Progenitor cell of endocrine pancreas (in vitro differentiated cells): ENCODE data around the gene ITIH4. TPM values are rescaled to one million over a fixed set of nuclear protein-coding genes. Genes with fewer than 3 reads are reported as not detected.

ENCODE experiments used
- DNase-seq: peaks from one replicate; pipeline ENCODE4 v3.0.0; 2021; ENCODE audit warnings: low spot score; ENCODE audit not compliant: unreplicated experiment
- H3K27ac Mint-ChIP-seq: 2 replicates; pipeline ENCODE4 v1.8.0; 2021; ENCODE audit warnings: mild to moderate bottlenecking, moderate library complexity, mixed read lengths
- H3K27me3 Mint-ChIP-seq: 2 replicates; pipeline ENCODE4 v1.8.0; 2021; ENCODE audit warnings: mixed read lengths
- H3K36me3 Mint-ChIP-seq: 2 replicates; pipeline ENCODE4 v1.8.0; 2022; ENCODE audit warnings: mixed read lengths; ENCODE audit not compliant: insufficient read depth
- H3K4me1 Mint-ChIP-seq: 2 replicates; pipeline ENCODE4 v1.8.0; 2021; ENCODE audit warnings: low read depth, mixed read lengths
- H3K4me3 Mint-ChIP-seq: 2 replicates; pipeline ENCODE4 v1.8.0; 2021; ENCODE audit warnings: low read depth, mild to moderate bottlenecking, moderate library complexity, mixed read lengths
- H3K9me3 Mint-ChIP-seq: 2 replicates; pipeline ENCODE4 v1.8.0; 2021; ENCODE audit warnings: low read depth, mixed read lengths
- CTCF ChIP-seq: fragments of 200-600 bp; sonication (generic); IDR thresholded peaks from one replicate; pipeline ENCODE4 v1.5.0; 2021; ENCODE audit warnings: antibody characterized with exemption, mild to moderate bottlenecking; ENCODE audit not compliant: unreplicated experiment
- total RNA-seq: library from RNA; stranded (reverse); gene quantifications from 2 replicates; pipeline ENCODE4 v1.2.1, GENCODE V29; 2021

Gene ITIH4
- total RNA-seq, 1 donor from 2014 or later: 9.7 TPM

GRCh38 chr3:52827866-52828376 lies 2.6 kb downstream of the ITIH4 start:
- Mint-ChIP-seq H3K27ac (peak overlapping the region; percentile 52), H3K36me3 (no peaks in the 10 kb centered on the region), H3K4me1 (peaks cover 9% of the 10 kb centered on the region), H3K9me3 (no peaks in the 10 kb centered on the region), H3K4me3 (no peak overlapping the region), H3K27me3 (no peaks in the 10 kb centered on the region)
- peak; percentile 36 for TF ChIP-seq CTCF
- no peak for DNase-seq

- Mint-ChIP-seq H3K36me3 (no peaks in the 10 kb centered on the region), H3K27ac (peak overlapping the region; percentile 52), H3K4me3 (no peak overlapping the region), H3K9me3 (no peaks in the 10 kb centered on the region), H3K27me3 (no peaks in the 10 kb centered on the region), H3K4me1 (peaks cover 9% of the 10 kb centered on the region)
- TF ChIP-seq CTCF: no peak
- DNase-seq: no peak
These were observed 3.0 kb downstream of the ITIH4 start for GRCh38 chr3:52827441-52827840.

- no peak for TF ChIP-seq CTCF
- H3K36me3 Mint-ChIP-seq: no peaks in the 10 kb centered on the region
- H3K27ac Mint-ChIP-seq: no peak overlapping the region
- no peak overlapping the region for H3K4me3 Mint-ChIP-seq
- DNase-seq: no peak
- peaks cover 17% of the 10 kb centered on the region for H3K4me1 Mint-ChIP-seq
- H3K9me3 Mint-ChIP-seq: no peaks in the 10 kb centered on the region
- no peaks in the 10 kb centered on the region for H3K27me3 Mint-ChIP-seq
These were observed 6.4 kb downstream of the ITIH4 start for GRCh38 chr3:52824037-52824436.

GRCh38 chr3:52822363-52822762 lies 8.1 kb downstream of the ITIH4 start:
- Mint-ChIP-seq H3K27ac (no peak overlapping the region), H3K36me3 (no peaks in the 10 kb centered on the region), H3K4me3 (no peak overlapping the region), H3K9me3 (no peaks in the 10 kb centered on the region), H3K4me1 (peaks cover 8% of the 10 kb centered on the region), H3K27me3 (no peaks in the 10 kb centered on the region)
- TF ChIP-seq CTCF: no peak
- DNase-seq: no peak

GRCh38 chr3:52820736-52821135 lies 9.7 kb downstream of the ITIH4 start:
- H3K4me3 Mint-ChIP-seq: no peak overlapping the region
- no peaks in the 10 kb centered on the region for H3K27me3 Mint-ChIP-seq
- no peaks in the 10 kb centered on the region for H3K36me3 Mint-ChIP-seq
- peaks cover 8% of the 10 kb centered on the region for H3K4me1 Mint-ChIP-seq
- no peak for DNase-seq
- peak; percentile 64 for TF ChIP-seq CTCF
- H3K27ac Mint-ChIP-seq: no peak overlapping the region
- H3K9me3 Mint-ChIP-seq: no peaks in the 10 kb centered on the region
